Liver (tissue), 9 donors: ENCODE measurements around the gene MORN3. TPM values are rescaled to one million over a fixed set of nuclear protein-coding genes. Genes with fewer than 3 reads are reported as not detected.

ENCODE experiments used
- DNase-seq: peaks from one replicate; pipeline ENCODE4 v3.0.0-alpha.2; 2017; ENCODE audit warnings: low spot score
- H3K27ac ChIP-seq, 2 donors: one replicate each; pipeline ENCODE4 v1.7.0; 2013; ENCODE audit warnings: inconsistent platforms in 2 of 2, low read length in 2 of 2, control low read depth in 1 of 2, low read depth in 1 of 2, mild to moderate bottlenecking in 1 of 2
- H3K27me3 ChIP-seq, 4 donors: one replicate each; pipeline versions ENCODE4 v1.6.1 to v1.7.0; 2013; ENCODE audit warnings: low read length in 3 of 4, inconsistent platforms in 1 of 4, mild to moderate bottlenecking in 1 of 4, moderate library complexity in 1 of 4; ENCODE audit not compliant: control insufficient read depth in 4 of 4, insufficient read depth in 4 of 4
- H3K36me3 ChIP-seq, 4 donors: one replicate each; pipeline versions ENCODE4 v1.6.1 to v1.7.0; 2013; ENCODE audit warnings: low read length in 3 of 4, mild to moderate bottlenecking in 3 of 4, low read depth in 1 of 4, moderate library complexity in 1 of 4; ENCODE audit not compliant: control insufficient read depth in 4 of 4, insufficient read depth in 3 of 4
- H3K4me1 ChIP-seq, 4 donors: one replicate each; pipeline versions ENCODE4 v1.6.1 to v1.7.0; 2013; ENCODE audit warnings: low read length in 3 of 4, mild to moderate bottlenecking in 3 of 4, moderate library complexity in 1 of 4; ENCODE audit not compliant: control insufficient read depth in 4 of 4, insufficient read depth in 4 of 4
- H3K4me3 ChIP-seq, 3 donors: one replicate each; pipeline versions ENCODE4 v1.6.1 to v1.7.0; 2013; ENCODE audit warnings: low read length in 3 of 3, control low read depth in 1 of 3, low read depth in 1 of 3, mild to moderate bottlenecking in 1 of 3
- H3K9ac ChIP-seq, 2 donors: one replicate each; pipeline ENCODE4 v1.7.0; 2013; ENCODE audit warnings: low read length in 2 of 2, mild to moderate bottlenecking in 2 of 2, moderate library complexity in 2 of 2, control low read depth in 1 of 2, low read depth in 1 of 2
- H3K9me3 ChIP-seq, 4 donors: one replicate each; pipeline versions ENCODE4 v1.6.1 to v1.7.0; 2013; ENCODE audit warnings: low read length in 3 of 4; ENCODE audit not compliant: control insufficient read depth in 4 of 4
- EGR1 ChIP-seq, 2 donors: IDR thresholded peaks; 2 replicates each; pipeline ENCODE4 v1.6.1; 2016 to 2018; ENCODE audit warnings: antibody characterized with exemption in 2 of 2, low read depth in 2 of 2
- FOXA1 ChIP-seq: IDR thresholded peaks from 2 replicates; pipeline ENCODE4 v1.6.1; 2016; ENCODE audit warnings: antibody characterized with exemption
- FOXA2 ChIP-seq: IDR thresholded peaks from 2 replicates; pipeline ENCODE4 v1.6.1; 2016; ENCODE audit warnings: antibody characterized with exemption
- GABPA ChIP-seq, 2 donors: IDR thresholded peaks in 1 of 2; conservative IDR thresholded peaks in 1 of 2; 2 replicates each; pipeline ENCODE4 v1.6.1; 2016; ENCODE audit warnings: antibody characterized with exemption in 2 of 2, mild to moderate bottlenecking in 1 of 2, moderate library complexity in 1 of 2
- HNF4A ChIP-seq, 2 donors: conservative IDR thresholded peaks; 2 replicates each; pipeline ENCODE4 v1.6.1; 2016; ENCODE audit warnings: antibody characterized with exemption in 2 of 2, mild to moderate bottlenecking in 2 of 2
- NR2F2 ChIP-seq: IDR thresholded peaks from 2 replicates; pipeline ENCODE4 v1.6.1; 2016; ENCODE audit warnings: antibody characterized with exemption
- RAD21 ChIP-seq, 2 donors: IDR thresholded peaks; 2 replicates each; pipeline ENCODE4 v1.6.1; 2016; ENCODE audit warnings: antibody characterized with exemption in 2 of 2, mild to moderate bottlenecking in 2 of 2
- RXRA ChIP-seq, 2 donors: IDR thresholded peaks; 2 replicates each; pipeline ENCODE4 v1.6.1; 2017 to 2018; ENCODE audit warnings: antibody characterized with exemption in 2 of 2, mild to moderate bottlenecking in 1 of 2
- SP1 ChIP-seq: IDR thresholded peaks from 2 replicates; pipeline ENCODE4 v1.6.1; 2018; ENCODE audit warnings: antibody characterized with exemption, mild to moderate bottlenecking
- TAF1 ChIP-seq: conservative IDR thresholded peaks from 2 replicates; pipeline ENCODE4 v1.6.1; 2016; ENCODE audit warnings: antibody characterized with exemption, mild to moderate bottlenecking
- YY1 ChIP-seq: IDR thresholded peaks from 2 replicates; pipeline ENCODE4 v1.6.1; 2016; ENCODE audit warnings: antibody characterized with exemption, mild to moderate bottlenecking
- WGBS: extraction: QIAGEN DNeasy Blood & Tissue Kit; methylation state at CpG from one replicate; pipeline ENCODE4 v1.1.7; 2013; 5-methylcytosine and 5-hydroxymethylcytosine counted together
- polyA plus RNA-seq, 2 donors: library from polyadenylated mRNA; stranded (reverse) in 1 of 2; unstranded in 1 of 2; fragments of 200-250 nt in 1 of 2; fragments of >200 nt in 1 of 2; fragmentation: Nextera tagmentation in 1 of 2; extraction: Ambion mirVana in 1 of 2; gene quantifications; one replicate each; pipeline versions ENCODE4 v1.2.1 to v1.2.3, GENCODE V29; 2013 to 2015
- total RNA-seq, 2 donors: library from RNA; depleted of rRNA; stranded (reverse); fragments of >200 nt; gene quantifications; one replicate each; pipeline ENCODE4 v1.2.3, GENCODE V29; 2014
- TF ChIP-seq, protein P1 (sequence below): fragments of 150-350 bp; IDR thresholded peaks from 2 replicates; pipeline ENCODE4 v1.5.1; 2017; ENCODE audit warnings: improper control_type of control experiment, low read depth, low read length; ENCODE audit not compliant: missing input control
- TF ChIP-seq, protein P2 (sequence below): IDR thresholded peaks from 2 replicates; pipeline ENCODE4 v1.6.1; 2016; ENCODE audit warnings: antibody characterized with exemption
- TF ChIP-seq, protein P3 (sequence below): IDR thresholded peaks from 2 replicates; pipeline ENCODE4 v1.6.1; 2016; ENCODE audit warnings: antibody characterized with exemption, mild to moderate bottlenecking
- TF ChIP-seq, protein P4 (sequence below): IDR thresholded peaks from 2 replicates; pipeline ENCODE4 v1.6.1; 2016; ENCODE audit warnings: antibody characterized with exemption
- donor health status: healthy.
- donor health status: healthy.
- donor health status: healthy.
- donor health status: healthy.
- donor health status: healthy.

The MORN3 gene
- total and polyA plus RNA-seq, 4 donors = 0.05 to 0.13 (median 0.07) TPM

DNA sequence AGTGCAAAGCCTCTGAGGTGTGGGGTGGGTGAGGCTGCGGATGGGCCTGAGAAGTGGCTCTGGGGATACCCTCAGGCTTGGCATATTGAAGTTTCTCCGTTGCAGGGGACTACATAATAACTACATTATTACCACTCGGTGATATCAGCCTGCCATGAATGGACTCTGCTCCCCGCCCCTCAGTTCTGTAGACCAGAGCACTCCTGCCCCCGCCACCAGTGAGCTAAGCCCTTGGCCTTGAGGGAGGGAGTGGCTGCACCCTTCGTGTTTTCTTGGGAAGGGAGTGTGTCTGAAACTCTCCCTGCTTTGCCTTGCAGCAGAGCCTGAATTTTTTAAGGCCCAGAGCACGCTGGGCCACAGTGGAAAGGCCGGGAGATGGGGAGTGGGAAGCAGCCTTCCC lies 41.4 kb downstream of the MORN3 start:
- H3K4me3 ChIP-seq = peak overlapping the region in 2 of 3 donors; percentile 13 to 78
- no peaks in the 10 kb centered on the region for H3K9me3 ChIP-seq
- TF ChIP-seq GABPA (IDR thresholded peaks at IDR 0.05 in 1 of 2, conservative IDR thresholded peaks at IDR 0.05 in 1 of 2) (no peak), TAF1 (no peak), FOXA1 (no peak), NR2F2 (no peak), HNF4A (conservative IDR thresholded peaks at IDR 0.05) (no peak), RAD21 (IDR thresholded peaks at IDR 0.05) (no peak)
- TF ChIP-seq, protein P1, sequence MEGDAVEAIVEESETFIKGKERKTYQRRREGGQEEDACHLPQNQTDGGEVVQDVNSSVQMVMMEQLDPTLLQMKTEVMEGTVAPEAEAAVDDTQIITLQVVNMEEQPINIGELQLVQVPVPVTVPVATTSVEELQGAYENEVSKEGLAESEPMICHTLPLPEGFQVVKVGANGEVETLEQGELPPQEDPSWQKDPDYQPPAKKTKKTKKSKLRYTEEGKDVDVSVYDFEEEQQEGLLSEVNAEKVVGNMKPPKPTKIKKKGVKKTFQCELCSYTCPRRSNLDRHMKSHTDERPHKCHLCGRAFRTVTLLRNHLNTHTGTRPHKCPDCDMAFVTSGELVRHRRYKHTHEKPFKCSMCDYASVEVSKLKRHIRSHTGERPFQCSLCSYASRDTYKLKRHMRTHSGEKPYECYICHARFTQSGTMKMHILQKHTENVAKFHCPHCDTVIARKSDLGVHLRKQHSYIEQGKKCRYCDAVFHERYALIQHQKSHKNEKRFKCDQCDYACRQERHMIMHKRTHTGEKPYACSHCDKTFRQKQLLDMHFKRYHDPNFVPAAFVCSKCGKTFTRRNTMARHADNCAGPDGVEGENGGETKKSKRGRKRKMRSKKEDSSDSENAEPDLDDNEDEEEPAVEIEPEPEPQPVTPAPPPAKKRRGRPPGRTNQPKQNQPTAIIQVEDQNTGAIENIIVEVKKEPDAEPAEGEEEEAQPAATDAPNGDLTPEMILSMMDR = no peak
- TF ChIP-seq, protein P2, sequence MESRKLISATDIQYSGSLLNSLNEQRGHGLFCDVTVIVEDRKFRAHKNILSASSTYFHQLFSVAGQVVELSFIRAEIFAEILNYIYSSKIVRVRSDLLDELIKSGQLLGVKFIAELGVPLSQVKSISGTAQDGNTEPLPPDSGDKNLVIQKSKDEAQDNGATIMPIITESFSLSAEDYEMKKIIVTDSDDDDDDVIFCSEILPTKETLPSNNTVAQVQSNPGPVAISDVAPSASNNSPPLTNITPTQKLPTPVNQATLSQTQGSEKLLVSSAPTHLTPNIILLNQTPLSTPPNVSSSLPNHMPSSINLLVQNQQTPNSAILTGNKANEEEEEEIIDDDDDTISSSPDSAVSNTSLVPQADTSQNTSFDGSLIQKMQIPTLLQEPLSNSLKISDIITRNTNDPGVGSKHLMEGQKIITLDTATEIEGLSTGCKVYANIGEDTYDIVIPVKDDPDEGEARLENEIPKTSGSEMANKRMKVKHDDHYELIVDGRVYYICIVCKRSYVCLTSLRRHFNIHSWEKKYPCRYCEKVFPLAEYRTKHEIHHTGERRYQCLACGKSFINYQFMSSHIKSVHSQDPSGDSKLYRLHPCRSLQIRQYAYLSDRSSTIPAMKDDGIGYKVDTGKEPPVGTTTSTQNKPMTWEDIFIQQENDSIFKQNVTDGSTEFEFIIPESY = no peak
- TF ChIP-seq, protein P3, sequence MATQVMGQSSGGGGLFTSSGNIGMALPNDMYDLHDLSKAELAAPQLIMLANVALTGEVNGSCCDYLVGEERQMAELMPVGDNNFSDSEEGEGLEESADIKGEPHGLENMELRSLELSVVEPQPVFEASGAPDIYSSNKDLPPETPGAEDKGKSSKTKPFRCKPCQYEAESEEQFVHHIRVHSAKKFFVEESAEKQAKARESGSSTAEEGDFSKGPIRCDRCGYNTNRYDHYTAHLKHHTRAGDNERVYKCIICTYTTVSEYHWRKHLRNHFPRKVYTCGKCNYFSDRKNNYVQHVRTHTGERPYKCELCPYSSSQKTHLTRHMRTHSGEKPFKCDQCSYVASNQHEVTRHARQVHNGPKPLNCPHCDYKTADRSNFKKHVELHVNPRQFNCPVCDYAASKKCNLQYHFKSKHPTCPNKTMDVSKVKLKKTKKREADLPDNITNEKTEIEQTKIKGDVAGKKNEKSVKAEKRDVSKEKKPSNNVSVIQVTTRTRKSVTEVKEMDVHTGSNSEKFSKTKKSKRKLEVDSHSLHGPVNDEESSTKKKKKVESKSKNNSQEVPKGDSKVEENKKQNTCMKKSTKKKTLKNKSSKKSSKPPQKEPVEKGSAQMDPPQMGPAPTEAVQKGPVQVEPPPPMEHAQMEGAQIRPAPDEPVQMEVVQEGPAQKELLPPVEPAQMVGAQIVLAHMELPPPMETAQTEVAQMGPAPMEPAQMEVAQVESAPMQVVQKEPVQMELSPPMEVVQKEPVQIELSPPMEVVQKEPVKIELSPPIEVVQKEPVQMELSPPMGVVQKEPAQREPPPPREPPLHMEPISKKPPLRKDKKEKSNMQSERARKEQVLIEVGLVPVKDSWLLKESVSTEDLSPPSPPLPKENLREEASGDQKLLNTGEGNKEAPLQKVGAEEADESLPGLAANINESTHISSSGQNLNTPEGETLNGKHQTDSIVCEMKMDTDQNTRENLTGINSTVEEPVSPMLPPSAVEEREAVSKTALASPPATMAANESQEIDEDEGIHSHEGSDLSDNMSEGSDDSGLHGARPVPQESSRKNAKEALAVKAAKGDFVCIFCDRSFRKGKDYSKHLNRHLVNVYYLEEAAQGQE = no peak
- no peak overlapping the region for H3K9ac ChIP-seq
- H3K36me3 ChIP-seq = peaks cover 0 to 3% (median 0%) of the 10 kb centered on the region in 4 donors
- peak overlapping the region; percentile 42 to 90 for H3K27ac ChIP-seq
- H3K4me1 ChIP-seq = peaks cover 5 to 35% (median 22%) of the 10 kb centered on the region in 4 donors
- WGBS = 64% methylated on average over 8 of the region's 8 CpGs
- no peak for DNase-seq
- no peaks in the 10 kb centered on the region for H3K27me3 ChIP-seq

DNA sequence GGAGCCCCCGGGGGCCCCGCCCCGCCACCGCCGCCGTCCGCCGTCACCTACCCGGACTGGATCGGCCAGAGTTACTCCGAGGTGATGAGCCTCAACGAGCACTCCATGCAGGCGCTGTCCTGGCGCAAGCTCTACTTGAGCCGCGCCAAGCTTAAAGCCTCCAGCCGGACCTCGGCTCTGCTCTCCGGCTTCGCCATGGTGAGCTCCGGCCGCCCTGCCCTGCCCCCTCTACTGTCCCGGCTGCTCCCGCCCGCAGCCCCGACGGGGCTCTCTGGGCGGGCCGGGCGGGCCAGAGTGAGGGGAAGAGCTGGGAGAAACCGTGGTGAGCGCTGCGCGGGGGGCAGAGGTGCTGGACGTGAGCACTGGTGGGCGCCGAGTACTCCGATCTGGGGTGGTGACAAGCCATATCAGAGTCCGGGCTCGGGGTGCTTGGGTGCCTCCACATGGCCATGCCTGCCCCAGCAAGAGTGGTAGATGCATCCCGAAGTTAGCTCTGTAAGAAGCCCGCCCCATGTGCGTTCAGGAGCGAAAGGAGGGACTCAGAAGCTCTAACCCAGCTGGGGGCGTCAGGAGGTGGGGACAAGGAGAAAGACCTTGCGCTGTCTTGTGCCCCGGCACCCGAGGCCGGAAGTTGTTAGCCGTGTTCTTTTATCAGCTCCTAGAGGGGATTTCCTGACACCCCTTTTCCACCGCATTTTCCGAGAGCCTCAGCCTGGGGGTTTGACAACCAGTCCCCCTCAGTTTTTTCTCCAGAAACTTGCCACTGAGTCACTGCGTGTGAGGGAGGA lies 42.4 kb downstream of the MORN3 start:
- peak; percentile 58 for DNase-seq
- no peaks in the 10 kb centered on the region for H3K9me3 ChIP-seq
- H3K27ac ChIP-seq = peak overlapping the region; percentile 90 to 94
- H3K4me3 ChIP-seq = peak overlapping the region; percentile 76 to 81 (median 78)
- H3K4me1 ChIP-seq = peaks cover 0 to 31% (median 18%) of the 10 kb centered on the region in 4 donors
- under 1% methylated on average over 53 of the region's 53 CpGs for whole genome bisulfite sequencing
- peak overlapping the region; percentile 84 to 89 for H3K9ac ChIP-seq
- peaks cover 0 to 3% (median 0%) of the 10 kb centered on the region in 4 donors for H3K36me3 ChIP-seq
- H3K27me3 ChIP-seq = no peaks in the 10 kb centered on the region
- TF ChIP-seq HNF4A (conservative IDR thresholded peaks at IDR 0.05) (no peak), SP1 (no peak), GABPA (IDR thresholded peaks at IDR 0.05 in 1 of 2, conservative IDR thresholded peaks at IDR 0.05 in 1 of 2) (no peak), TAF1 (no peak), YY1 (no peak), RAD21 (IDR thresholded peaks at IDR 0.05) (no peak), RXRA (IDR thresholded peaks at IDR 0.05) (no peak), NR2F2 (no peak), FOXA2 (no peak), EGR1 (IDR thresholded peaks at IDR 0.05; ENCODE audit: low read depth in 2 of 2) (no peak)
- TF ChIP-seq, protein P4, sequence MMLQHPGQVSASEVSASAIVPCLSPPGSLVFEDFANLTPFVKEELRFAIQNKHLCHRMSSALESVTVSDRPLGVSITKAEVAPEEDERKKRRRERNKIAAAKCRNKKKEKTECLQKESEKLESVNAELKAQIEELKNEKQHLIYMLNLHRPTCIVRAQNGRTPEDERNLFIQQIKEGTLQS = no peak
- TF ChIP-seq, protein P2 = no peak
- TF ChIP-seq, protein P3 = no peak
